Left lung (tissue), 10 donors: ENCODE data around the gene PTMS. TPM values are rescaled to one million over a fixed set of nuclear protein-coding genes. Genes with fewer than 3 reads are reported as not detected.

Source experiments
- ATAC-seq: fragments of 200-7000 bp; cut with Tn5 transposase; one replicate; pipeline ENCODE4 v1.9.1; 2020; ENCODE audit warnings: moderate library complexity
- DNase-seq, 4 donors: peaks; one replicate each; pipeline ENCODE4 v3.0.0-alpha.2; 2013 to 2020
- H3K27ac ChIP-seq, 2 donors: fragments of 200-600 bp; sonication (generic) in 1 of 2; one replicate each; pipeline versions ENCODE4 v1.5.0 to v1.8.0; 2020 to 2021
- H3K27me3 ChIP-seq, 2 donors: fragments of 200-600 bp; sonication (generic) in 1 of 2; one replicate each; pipeline versions ENCODE4 v1.5.0 to v1.8.0; 2020 to 2021
- H3K36me3 ChIP-seq, 2 donors: fragments of 200-600 bp; sonication (generic) in 1 of 2; one replicate each; pipeline versions ENCODE4 v1.5.0 to v1.8.0; 2020 to 2021
- H3K4me1 ChIP-seq, 2 donors: fragments of 200-600 bp; one replicate each; pipeline ENCODE4 v1.8.0; 2021
- H3K4me3 ChIP-seq, 2 donors: fragments of 200-600 bp; sonication (generic) in 1 of 2; one replicate each; pipeline versions ENCODE4 v1.5.0 to v1.8.0; 2020 to 2021; ENCODE audit warnings: mild to moderate bottlenecking in 1 of 2
- H3K9me3 ChIP-seq, 2 donors: fragments of 200-600 bp; sonication (generic) in 1 of 2; one replicate each; pipeline versions ENCODE4 v1.5.0 to v1.8.0; 2020 to 2021
- intact Hi-C, 2 donors: fragments of 100-400 bp; cut with DNase I; formaldehyde crosslinking; loops; one replicate each; pipeline versions ENCODE4 v1.11.2 to v1.14.2; 2022
- polyA plus RNA-seq, 6 donors: library from polyadenylated mRNA; unstranded; fragments of 120-200 nt; gene quantifications; one replicate each; pipeline ENCODE4 v1.2.1, GENCODE V29; 2013; ENCODE audit not compliant: insufficient read length in 6 of 6
- total RNA-seq, 2 donors: library from RNA; stranded (reverse); fragmentation: NEBNext Ultra II Directional; extraction: Animal tissue kit (Norgen Biotek cat#: 25700); gene quantifications; one replicate each; pipeline ENCODE4 v1.2.1, GENCODE V29; 2021
- TF ChIP-seq, protein P1 (sequence below), 2 donors: fragments of 200-600 bp; sonication (generic) in 1 of 2; IDR thresholded peaks; one replicate each; pipeline versions ENCODE4 v1.5.0 to v1.8.0; 2021; ENCODE audit warnings: antibody characterized with exemption in 2 of 2
- donor health status: DM: no; HTN: yes; CAD: no.
- donor health status: DM: no; HTN: no; CAD: no.

Gene PTMS
- total and polyA plus RNA-seq, 8 donors, result 276 to 843 (median 669) TPM

DNA sequence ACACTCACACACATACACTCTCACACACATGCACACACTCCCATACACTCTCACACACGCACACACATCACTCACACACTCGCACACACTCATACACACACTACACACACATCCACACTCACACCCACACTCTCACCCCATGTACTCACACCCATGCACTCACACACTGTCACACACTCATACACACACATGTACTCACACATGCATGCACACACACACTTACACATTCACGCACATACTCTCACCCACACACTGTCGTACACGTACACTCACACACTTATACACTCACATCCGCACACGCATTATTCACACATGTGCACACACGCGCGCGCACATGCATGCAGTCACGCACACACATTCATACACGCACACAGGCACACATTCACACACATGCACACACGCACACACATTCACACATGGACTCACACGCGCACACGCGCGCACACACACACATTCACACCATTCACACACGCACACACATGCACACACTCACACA is 51.5 kb downstream of the PTMS start:
- DNase-seq (no peak), ATAC-seq (no peak)
- Histone ChIP-seq H3K4me1 (peaks cover 0 to 20% of the 10 kb centered on the region in 2 donors), H3K9me3 (no peaks in the 10 kb centered on the region), H3K4me3 (no peak overlapping the region), H3K36me3 (peaks cover 0 to 5% of the 10 kb centered on the region in 2 donors), H3K27ac (no peak overlapping the region), H3K27me3 (peaks cover 0 to 14% of the 10 kb centered on the region in 2 donors)
- intact Hi-C loops, result no loop called here
- TF ChIP-seq, protein P1, sequence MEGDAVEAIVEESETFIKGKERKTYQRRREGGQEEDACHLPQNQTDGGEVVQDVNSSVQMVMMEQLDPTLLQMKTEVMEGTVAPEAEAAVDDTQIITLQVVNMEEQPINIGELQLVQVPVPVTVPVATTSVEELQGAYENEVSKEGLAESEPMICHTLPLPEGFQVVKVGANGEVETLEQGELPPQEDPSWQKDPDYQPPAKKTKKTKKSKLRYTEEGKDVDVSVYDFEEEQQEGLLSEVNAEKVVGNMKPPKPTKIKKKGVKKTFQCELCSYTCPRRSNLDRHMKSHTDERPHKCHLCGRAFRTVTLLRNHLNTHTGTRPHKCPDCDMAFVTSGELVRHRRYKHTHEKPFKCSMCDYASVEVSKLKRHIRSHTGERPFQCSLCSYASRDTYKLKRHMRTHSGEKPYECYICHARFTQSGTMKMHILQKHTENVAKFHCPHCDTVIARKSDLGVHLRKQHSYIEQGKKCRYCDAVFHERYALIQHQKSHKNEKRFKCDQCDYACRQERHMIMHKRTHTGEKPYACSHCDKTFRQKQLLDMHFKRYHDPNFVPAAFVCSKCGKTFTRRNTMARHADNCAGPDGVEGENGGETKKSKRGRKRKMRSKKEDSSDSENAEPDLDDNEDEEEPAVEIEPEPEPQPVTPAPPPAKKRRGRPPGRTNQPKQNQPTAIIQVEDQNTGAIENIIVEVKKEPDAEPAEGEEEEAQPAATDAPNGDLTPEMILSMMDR (IDR thresholded peaks at IDR 0.05), result no peak

DNA sequence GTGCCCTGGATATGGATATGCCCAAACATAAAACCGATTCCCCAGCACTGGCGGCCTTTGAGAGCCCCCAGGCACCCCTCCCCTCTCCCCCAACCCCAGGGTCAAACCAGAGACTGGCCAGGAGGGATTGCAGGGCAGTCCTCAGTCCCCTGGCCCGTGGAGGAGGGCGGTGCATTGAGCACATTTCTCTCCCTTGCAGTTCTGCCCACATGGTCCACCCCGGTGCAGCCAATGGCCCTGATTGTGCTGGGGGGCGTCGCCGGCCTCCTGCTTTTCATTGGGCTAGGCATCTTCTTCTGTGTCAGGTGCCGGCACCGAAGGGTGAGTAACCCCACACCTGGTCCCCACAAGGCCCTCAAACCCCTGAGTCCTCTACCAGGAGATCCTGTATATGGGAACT is 52.1 kb downstream of the PTMS start:
- intact Hi-C loops, result no loop called here
- H3K9me3 ChIP-seq, result no peaks in the 10 kb centered on the region
- no peak for DNase-seq
- peaks cover 0 to 18% of the 10 kb centered on the region in 2 donors for H3K27me3 ChIP-seq
- H3K36me3 ChIP-seq, result peaks cover 0 to 5% of the 10 kb centered on the region in 2 donors
- TF ChIP-seq, protein P1 (IDR thresholded peaks at IDR 0.05), result no peak
- no peak overlapping the region for H3K4me3 ChIP-seq
- peaks cover 0 to 20% of the 10 kb centered on the region in 2 donors for H3K4me1 ChIP-seq
- no peak overlapping the region for H3K27ac ChIP-seq
- ATAC-seq, result no peak

DNA sequence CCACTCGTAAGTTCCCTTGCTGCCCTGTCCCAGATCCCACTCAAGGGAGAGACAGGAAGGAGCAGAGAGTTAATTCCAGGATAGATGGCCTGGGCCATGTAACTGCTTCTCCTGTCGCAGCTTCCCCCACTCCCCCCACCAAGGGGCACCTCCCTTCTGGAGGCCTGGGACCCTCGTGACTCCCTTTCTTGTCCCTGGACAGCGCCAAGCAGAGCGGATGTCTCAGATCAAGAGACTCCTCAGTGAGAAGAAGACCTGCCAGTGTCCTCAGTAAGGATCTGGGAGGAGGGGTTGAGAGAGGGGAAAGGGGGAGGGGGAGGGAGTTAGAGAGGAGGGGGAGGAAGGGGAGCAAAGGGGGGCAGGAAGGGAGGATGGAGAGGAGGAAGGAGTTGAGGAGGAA is 52.5 kb downstream of the PTMS start:
- no peak for DNase-seq
- intact Hi-C loops, result no loop called here
- Histone ChIP-seq H3K4me1 (peaks cover 0 to 20% of the 10 kb centered on the region in 2 donors), H3K36me3 (peaks cover 0 to 5% of the 10 kb centered on the region in 2 donors), H3K4me3 (no peak overlapping the region), H3K27me3 (peaks cover 0 to 22% of the 10 kb centered on the region in 2 donors), H3K9me3 (no peaks in the 10 kb centered on the region), H3K27ac (no peak overlapping the region)
- TF ChIP-seq, protein P1 (IDR thresholded peaks at IDR 0.05), result no peak
- ATAC-seq, result no peak

DNA sequence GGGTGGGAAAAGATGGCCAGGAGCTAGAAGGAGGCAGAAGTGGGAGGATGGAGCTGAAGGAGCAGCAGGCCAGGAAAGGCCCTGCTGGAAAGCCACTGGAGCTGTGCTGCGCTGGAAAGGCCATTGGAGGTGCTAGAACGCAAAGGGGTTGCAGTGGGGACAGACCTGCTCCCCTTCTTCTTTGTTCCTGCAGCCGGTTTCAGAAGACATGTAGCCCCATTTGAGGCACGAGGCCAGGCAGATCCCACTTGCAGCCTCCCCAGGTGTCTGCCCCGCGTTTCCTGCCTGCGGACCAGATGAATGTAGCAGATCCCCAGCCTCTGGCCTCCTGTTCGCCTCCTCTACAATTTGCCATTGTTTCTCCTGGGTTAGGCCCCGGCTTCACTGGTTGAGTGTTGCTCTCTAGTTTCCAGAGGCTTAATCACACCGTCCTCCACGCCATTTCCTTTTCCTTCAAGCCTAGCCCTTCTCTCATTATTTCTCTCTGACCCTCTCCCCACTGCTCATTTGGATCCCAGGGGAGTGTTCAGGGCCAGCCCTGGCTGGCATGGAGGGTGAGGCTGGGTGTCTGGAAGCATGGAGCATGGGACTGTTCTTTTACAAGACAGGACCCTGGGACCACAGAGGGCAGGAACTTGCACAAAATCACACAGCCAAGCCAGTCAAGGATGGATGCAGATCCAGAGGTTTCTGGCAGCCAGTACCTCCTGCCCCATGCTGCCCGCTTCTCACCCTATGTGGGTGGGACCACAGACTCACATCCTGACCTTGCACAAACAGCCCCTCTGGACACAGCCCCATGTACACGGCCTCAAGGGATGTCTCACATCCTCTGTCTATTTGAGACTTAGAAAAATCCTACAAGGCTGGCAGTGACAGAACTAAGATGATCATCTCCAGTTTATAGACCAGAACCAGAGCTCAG is 53.2 kb downstream of the PTMS start:
- peaks cover 0 to 30% of the 10 kb centered on the region in 2 donors for H3K27me3 ChIP-seq
- H3K9me3 ChIP-seq, result no peaks in the 10 kb centered on the region
- TF ChIP-seq, protein P1 (IDR thresholded peaks at IDR 0.05), result no peak
- intact Hi-C loops, result no loop called here
- H3K4me1 ChIP-seq, result peaks cover 0 to 20% of the 10 kb centered on the region in 2 donors
- H3K4me3 ChIP-seq, result no peak overlapping the region
- peaks cover 0 to 5% of the 10 kb centered on the region in 2 donors for H3K36me3 ChIP-seq
- DNase-seq (no peak), ATAC-seq (no peak)
- no peak overlapping the region for H3K27ac ChIP-seq

DNA sequence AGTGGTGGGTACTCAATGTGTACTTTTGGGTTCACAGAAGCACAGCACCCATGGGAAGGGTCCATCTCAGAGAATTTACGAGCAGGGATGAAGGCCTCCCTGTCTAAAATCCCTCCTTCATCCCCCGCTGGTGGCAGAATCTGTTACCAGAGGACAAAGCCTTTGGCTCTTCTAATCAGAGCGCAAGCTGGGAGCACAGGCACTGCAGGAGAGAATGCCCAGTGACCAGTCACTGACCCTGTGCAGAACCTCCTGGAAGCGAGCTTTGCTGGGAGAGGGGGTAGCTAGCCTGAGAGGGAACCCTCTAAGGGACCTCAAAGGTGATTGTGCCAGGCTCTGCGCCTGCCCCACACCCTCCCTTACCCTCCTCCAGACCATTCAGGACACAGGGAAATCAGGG is 54.0 kb downstream of the PTMS start:
- H3K27ac ChIP-seq, result no peak overlapping the region
- peaks cover 0 to 38% of the 10 kb centered on the region in 2 donors for H3K27me3 ChIP-seq
- H3K36me3 ChIP-seq, result peaks cover 0 to 5% of the 10 kb centered on the region in 2 donors
- no peak overlapping the region for H3K4me3 ChIP-seq
- no peaks in the 10 kb centered on the region for H3K9me3 ChIP-seq
- TF ChIP-seq, protein P1 (IDR thresholded peaks at IDR 0.05), result no peak
- ATAC-seq (no peak), DNase-seq (no peak)
- intact Hi-C loops, result no loop called here
- peaks cover under 1 to 20% of the 10 kb centered on the region in 2 donors for H3K4me1 ChIP-seq
